Choroid plexus epithelial cell (primary cell): Measurements from ENCODE around the gene ARMH2.
A peak's percentile ranks its signal among the peaks of the same experiment; 100 is the strongest.

Experiments used
- DNase-seq: peaks from one replicate; pipeline ENCODE4 v3.0.0-alpha.2; 2010; ENCODE audit warnings: low read depth
- H3K4me3 ChIP-seq: 2 replicates; pipeline ENCODE4 v1.5.1; 2011; ENCODE audit warnings: low read depth, mild to moderate bottlenecking, control low read depth, low read length, moderate library complexity
- TF ChIP-seq, protein P1 (sequence below): conservative IDR thresholded peaks from 2 replicates; pipeline ENCODE4 v1.5.1; 2011; ENCODE audit warnings: low read depth, mild to moderate bottlenecking, control low read depth, inconsistent platforms, low read length, moderate library complexity

ARMH2 gene

DNA sequence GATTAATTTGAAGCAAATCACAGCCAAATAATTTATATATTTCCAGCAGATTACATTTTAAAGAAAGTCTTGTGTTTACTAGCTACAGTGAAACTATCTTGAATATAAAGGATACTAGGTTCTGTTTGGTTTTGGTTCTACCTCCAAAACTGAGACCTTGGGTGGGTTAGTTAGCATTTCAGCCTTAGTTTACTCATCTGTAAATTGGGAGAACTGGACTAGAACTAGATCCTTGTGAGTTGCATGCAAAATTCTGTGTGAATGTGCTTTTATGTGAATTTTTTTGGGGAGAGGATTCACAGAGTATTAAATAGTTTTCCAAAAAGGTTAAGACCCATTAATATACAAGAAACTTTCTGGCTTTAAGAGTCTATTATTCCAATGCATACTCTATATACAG lies 19.8 kb downstream of the ARMH2 start:
- no peak for DNase-seq
- TF ChIP-seq, protein P1, sequence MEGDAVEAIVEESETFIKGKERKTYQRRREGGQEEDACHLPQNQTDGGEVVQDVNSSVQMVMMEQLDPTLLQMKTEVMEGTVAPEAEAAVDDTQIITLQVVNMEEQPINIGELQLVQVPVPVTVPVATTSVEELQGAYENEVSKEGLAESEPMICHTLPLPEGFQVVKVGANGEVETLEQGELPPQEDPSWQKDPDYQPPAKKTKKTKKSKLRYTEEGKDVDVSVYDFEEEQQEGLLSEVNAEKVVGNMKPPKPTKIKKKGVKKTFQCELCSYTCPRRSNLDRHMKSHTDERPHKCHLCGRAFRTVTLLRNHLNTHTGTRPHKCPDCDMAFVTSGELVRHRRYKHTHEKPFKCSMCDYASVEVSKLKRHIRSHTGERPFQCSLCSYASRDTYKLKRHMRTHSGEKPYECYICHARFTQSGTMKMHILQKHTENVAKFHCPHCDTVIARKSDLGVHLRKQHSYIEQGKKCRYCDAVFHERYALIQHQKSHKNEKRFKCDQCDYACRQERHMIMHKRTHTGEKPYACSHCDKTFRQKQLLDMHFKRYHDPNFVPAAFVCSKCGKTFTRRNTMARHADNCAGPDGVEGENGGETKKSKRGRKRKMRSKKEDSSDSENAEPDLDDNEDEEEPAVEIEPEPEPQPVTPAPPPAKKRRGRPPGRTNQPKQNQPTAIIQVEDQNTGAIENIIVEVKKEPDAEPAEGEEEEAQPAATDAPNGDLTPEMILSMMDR, result no peak
- no peak overlapping the region for H3K4me3 ChIP-seq

GRCh38 chr6:24778121-24778520 lies 20.6 kb downstream of the ARMH2 start:
- H3K4me3 ChIP-seq, result no peak overlapping the region
- no peak for DNase-seq
- TF ChIP-seq, protein P1, result no peak

DNA sequence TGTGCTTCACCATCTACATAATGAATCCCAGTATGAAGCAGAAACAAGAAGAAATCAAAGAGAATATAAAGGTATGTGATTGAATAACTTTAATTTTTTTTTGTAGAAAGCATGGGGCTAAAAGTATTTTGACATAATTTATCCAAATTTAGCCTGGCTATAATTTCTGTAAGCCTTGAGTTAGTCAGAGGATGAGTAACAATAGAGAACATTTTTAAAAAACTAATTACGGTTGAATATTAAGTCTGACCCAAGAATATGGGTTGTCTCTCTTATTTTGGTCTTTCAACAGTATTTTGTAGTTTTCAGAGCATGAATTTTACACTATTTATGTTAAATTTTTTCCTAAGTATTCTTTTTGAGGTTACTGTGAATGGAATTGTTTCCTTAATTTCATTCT lies 21.5 kb downstream of the ARMH2 start:
- no peak overlapping the region for H3K4me3 ChIP-seq
- no peak for DNase-seq
- TF ChIP-seq, protein P1, result no peak

- TF ChIP-seq, protein P1, result no peak
- peak; percentile 81 for DNase-seq
- H3K4me3 ChIP-seq, result peak overlapping the region; percentile 100
These were observed 23.1 kb downstream of the ARMH2 start for GRCh38 chr6:24775520-24776058.

- TF ChIP-seq, protein P1, result no peak
- H3K4me3 ChIP-seq, result peak within 1 kb of the TSS; percentile 100
- DNase-seq, result peak; percentile 95
These were observed 23.8 kb downstream of the ARMH2 start, which contains the start of gene GMNN for GRCh38 chr6:24774696-24775519. TSS of gene GMNN (plus strand) at chr6:24774937. CDS start at chr6:24777247, 2,310 bp downstream.

- peak; percentile 19 for DNase-seq
- no peak overlapping the region for H3K4me3 ChIP-seq
- TF ChIP-seq, protein P1, result no peak
These were observed 30.4 kb downstream of the ARMH2 start for GRCh38 chr6:24768361-24768760.
